Smooth muscle cell (in vitro differentiated cells): ENCODE data around the gene SDHD. TPM values are rescaled to one million over a fixed set of nuclear protein-coding genes. Genes with fewer than 3 reads are reported as not detected.

ENCODE experiments used
- DNase-seq: peaks from one replicate; lab custom pipeline; 2025; ENCODE audit not compliant: unreplicated experiment; lab: John Stamatoyannopoulos, UW
- H2AFZ ChIP-seq: fragments of 200-600 bp; sonication (generic); 2 replicates; pipeline ENCODE4 v1.6.0; 2016; ENCODE audit warnings: antibody characterized with exemption, low read depth, mild to moderate bottlenecking
- H3F3A ChIP-seq: fragments of 200-600 bp; sonication (generic); 2 replicates; pipeline ENCODE4 v1.6.0; 2017; ENCODE audit warnings: antibody characterized with exemption, low read depth
- H3K27ac ChIP-seq: fragments of 200-600 bp; sonication (generic); 2 replicates; pipeline ENCODE4 v1.5.1; 2016; ENCODE audit warnings: low read depth, mild to moderate bottlenecking
- H3K27me3 ChIP-seq: fragments of 200-600 bp; sonication (generic); 2 replicates; pipeline ENCODE4 v1.6.1; 2016; ENCODE audit warnings: low read depth, mild to moderate bottlenecking
- H3K36me3 ChIP-seq: fragments of 200-600 bp; sonication (generic); 2 replicates; pipeline ENCODE4 v1.5.1; 2016; ENCODE audit warnings: low read depth
- H3K4me1 ChIP-seq: fragments of 200-600 bp; sonication (generic); 2 replicates; pipeline ENCODE4 v1.5.1; 2016; ENCODE audit warnings: low read depth
- H3K4me2 ChIP-seq: fragments of 200-600 bp; sonication (generic); 2 replicates; pipeline ENCODE4 v1.6.0; 2016; ENCODE audit warnings: mild to moderate bottlenecking
- H3K4me3 ChIP-seq: fragments of 200-600 bp; sonication (generic); 2 replicates; pipeline ENCODE4 v1.5.1; 2016; ENCODE audit warnings: mild to moderate bottlenecking
- H3K79me2 ChIP-seq: fragments of 200-600 bp; sonication (generic); 2 replicates; pipeline ENCODE4 v1.6.0; 2016; ENCODE audit warnings: low read depth, mild to moderate bottlenecking
- H3K9ac ChIP-seq: fragments of 200-600 bp; sonication (generic); 2 replicates; pipeline ENCODE4 v1.6.0; 2016; ENCODE audit warnings: low read depth
- H3K9me3 ChIP-seq: fragments of 200-600 bp; sonication (generic); replicated peaks from 2 replicates; pipeline ENCODE4 v1.5.1; 2016; ENCODE audit warnings: low read depth
- H4K20me1 ChIP-seq: fragments of 200-600 bp; sonication (generic); 2 replicates; pipeline ENCODE4 v1.6.0; 2016; ENCODE audit warnings: low read depth
- CTCF ChIP-seq: fragments of 200-600 bp; sonication (generic); IDR thresholded peaks from 2 replicates; pipeline ENCODE4 v1.5.1; 2017; ENCODE audit warnings: borderline replicate concordance, mild to moderate bottlenecking, antibody characterized with exemption; ENCODE audit not compliant: insufficient read depth, poor library complexity, severe bottlenecking
- WGBS: methylation state at CpG from one replicate; pipeline ENCODE4 v1.1.7; 2016; ENCODE audit warnings: low lambda C conversion rate; 5-methylcytosine and 5-hydroxymethylcytosine counted together
- polyA plus RNA-seq: library from polyadenylated mRNA; unstranded; fragments of >200 nt; fragmentation: Nextera tagmentation; extraction: Ambion mirVana; gene quantifications from 2 replicates; pipeline ENCODE4 v1.2.1, GENCODE V29; 2016
- total RNA-seq: library from RNA; depleted of rRNA; stranded (reverse); fragments of >200 nt; gene quantifications from 2 replicates; pipeline ENCODE4 v1.2.3, GENCODE V29; 2014

Gene SDHD
- total and polyA plus RNA-seq, 2 experiments from 2014 or later, result 91.6 to 95.9 TPM

GRCh38 chr11:112128483-112129121, 41.9 kb downstream of the SDHD start:
- Histone ChIP-seq H3K4me2 (no peak overlapping the region), H3K79me2 (no peaks in the 10 kb centered on the region), H3K4me3 (no peak overlapping the region), H2AFZ (no peak overlapping the region), H3K9ac (no peak overlapping the region), H3K36me3 (no peaks in the 10 kb centered on the region), H3K4me1 (no peaks in the 10 kb centered on the region), H3K9me3 (no peaks in the 10 kb centered on the region), H3K27ac (no peak overlapping the region), H4K20me1 (no peaks in the 10 kb centered on the region), H3F3A (no peaks in the 10 kb centered on the region), H3K27me3 (no peaks in the 10 kb centered on the region)
- WGBS, result 87% methylated on average over 3 of the region's 3 CpGs
- no peak for DNase-seq
- TF ChIP-seq CTCF, result no peak

- H3K4me1 ChIP-seq, result no peaks in the 10 kb centered on the region
- H3K9me3 ChIP-seq, result no peaks in the 10 kb centered on the region
- no peaks in the 10 kb centered on the region for H3K27me3 ChIP-seq
- no peak overlapping the region for H3K9ac ChIP-seq
- H3F3A ChIP-seq, result no peaks in the 10 kb centered on the region
- no peak overlapping the region for H3K27ac ChIP-seq
- no peak overlapping the region for H3K4me2 ChIP-seq
- H3K4me3 ChIP-seq, result no peak overlapping the region
- H4K20me1 ChIP-seq, result no peaks in the 10 kb centered on the region
- no peak for TF ChIP-seq CTCF
- 94% methylated on average over 5 of the region's 5 CpGs for WGBS
- no peak for DNase-seq
- H2AFZ ChIP-seq, result no peak overlapping the region
- no peaks in the 10 kb centered on the region for H3K36me3 ChIP-seq
- no peaks in the 10 kb centered on the region for H3K79me2 ChIP-seq
Measured at GRCh38 chr11:112129656-112130055, 43.0 kb downstream of the SDHD start.

- no peaks in the 10 kb centered on the region for H4K20me1 ChIP-seq
- no peaks in the 10 kb centered on the region for H3K4me1 ChIP-seq
- DNase-seq, result no peak
- no peak overlapping the region for H3K4me2 ChIP-seq
- no peaks in the 10 kb centered on the region for H3K9me3 ChIP-seq
- no peak overlapping the region for H3K4me3 ChIP-seq
- TF ChIP-seq CTCF, result no peak
- no peaks in the 10 kb centered on the region for H3K36me3 ChIP-seq
- H2AFZ ChIP-seq, result no peak overlapping the region
- no peaks in the 10 kb centered on the region for H3F3A ChIP-seq
- H3K9ac ChIP-seq, result no peak overlapping the region
- 79% methylated on average over 2 of the region's 2 CpGs for WGBS
- no peaks in the 10 kb centered on the region for H3K27me3 ChIP-seq
- no peaks in the 10 kb centered on the region for H3K79me2 ChIP-seq
- H3K27ac ChIP-seq, result no peak overlapping the region
Measured at GRCh38 chr11:112132737-112133136, 46.1 kb downstream of the SDHD start.

GRCh38 chr11:112134473-112134872, 47.8 kb downstream of the SDHD start:
- Histone ChIP-seq H3K4me2 (no peak overlapping the region), H3K27me3 (no peaks in the 10 kb centered on the region), H3K9ac (no peak overlapping the region), H4K20me1 (no peaks in the 10 kb centered on the region), H3K79me2 (no peaks in the 10 kb centered on the region), H3K27ac (no peak overlapping the region), H3F3A (no peaks in the 10 kb centered on the region), H3K4me3 (no peak overlapping the region), H2AFZ (no peak overlapping the region), H3K9me3 (no peaks in the 10 kb centered on the region), H3K36me3 (no peaks in the 10 kb centered on the region), H3K4me1 (no peaks in the 10 kb centered on the region)
- no peak for DNase-seq
- 48% methylated on average over 3 of the region's 4 CpGs for WGBS
- TF ChIP-seq CTCF, result no peak
